Thyroid gland (tissue), 4 donors: ENCODE data around the gene NEXN.

Experiments
- CTCF ChIP-seq, 6 experiments: fragments of 200-600 bp in 3 of 6; fragments of 450-650 bp in 3 of 6; sonication (generic) in 3 of 6; IDR thresholded peaks; one replicate each; pipeline ENCODE4 v1.5.1; 2016 to 2019; ENCODE audit warnings: antibody characterized with exemption in 6 of 6, mild to moderate bottlenecking in 2 of 6, inconsistent platforms in 1 of 6, moderate library complexity in 1 of 6
- POLR2A ChIP-seq, 2 donors: fragments of 450-650 bp; IDR thresholded peaks; one replicate each; pipeline ENCODE4 v1.6.1; 2017; ENCODE audit warnings: antibody characterized with exemption in 2 of 2, mild to moderate bottlenecking in 2 of 2, moderate library complexity in 1 of 2

DNA sequence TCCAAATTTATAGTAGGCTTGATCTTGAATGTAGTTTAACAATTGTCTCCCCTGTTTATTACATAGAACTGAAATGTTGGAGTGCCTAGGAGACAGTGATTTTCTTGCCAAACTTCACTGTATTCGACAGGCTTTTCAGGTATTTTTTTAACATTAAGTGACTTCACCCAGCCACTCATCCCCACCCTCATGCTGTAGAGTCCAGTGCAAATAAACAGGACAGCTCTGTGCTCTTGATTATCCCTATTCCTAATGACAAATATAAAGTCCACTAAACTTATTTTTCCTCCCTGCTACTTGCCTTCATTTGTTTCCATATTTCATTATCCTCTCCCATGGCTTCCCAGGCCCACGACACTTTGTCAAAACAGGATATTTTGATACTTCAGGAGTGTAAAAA lies 29.2 kb upstream of the NEXN start:
- TF ChIP-seq CTCF (IDR thresholded peaks at IDR 0.05) (no peak), POLR2A (IDR thresholded peaks at IDR 0.05) (no peak)
